HFFc6 (cell line): ENCODE measurements around the gene C10orf90. TPM values are rescaled to one million over a fixed set of nuclear protein-coding genes. Genes with fewer than 3 reads are reported as not detected.
A peak's percentile ranks its signal among the peaks of the same experiment; 100 is the strongest.

Experiments
- DNase-seq: peaks from one replicate; pipeline ENCODE4 v3.0.0-alpha.2; 2018
- H3K27ac Mint-ChIP-seq: 2 replicates; pipeline ENCODE4 v1.8.0; 2020; ENCODE audit warnings: mild to moderate bottlenecking, mixed read lengths
- H3K27me3 Mint-ChIP-seq: 2 replicates; pipeline ENCODE4 v1.8.0; 2021; ENCODE audit warnings: mild to moderate bottlenecking, moderate library complexity, mixed read lengths; ENCODE audit not compliant: insufficient read depth
- H3K36me3 Mint-ChIP-seq: 2 replicates; pipeline ENCODE4 v1.8.0; 2021; ENCODE audit warnings: low read depth, mixed read lengths
- H3K4me1 Mint-ChIP-seq: 2 replicates; pipeline ENCODE4 v1.8.0; 2020; ENCODE audit warnings: low read depth, mixed read lengths
- H3K4me3 Mint-ChIP-seq: 2 replicates; pipeline ENCODE4 v1.8.0; 2020; ENCODE audit warnings: mild to moderate bottlenecking, moderate library complexity, mixed read lengths
- H3K9me3 Mint-ChIP-seq: 2 replicates; pipeline ENCODE4 v1.8.0; 2020; ENCODE audit warnings: mild to moderate bottlenecking, mixed read lengths
- CTCF ChIP-seq: fragments of 200-600 bp; sonication (generic); IDR thresholded peaks from 2 replicates; pipeline ENCODE4 v1.5.0; 2021; ENCODE audit warnings: antibody characterized with exemption, mild to moderate bottlenecking
- total RNA-seq, 6 experiments: library from RNA; stranded (reverse); fragmentation: NEBNext Ultra II Directional; extraction: Animal tissue kit (Norgen Biotek cat#: 25700); gene quantifications; 2 replicates in 1 of 6; 3 replicates in 5 of 6; pipeline ENCODE4 v1.2.3, GENCODE V29; 2021

Gene C10orf90
- total RNA-seq, 6 experiments from 2014 or later, result not detected

- no peak for DNase-seq
- Mint-ChIP-seq H3K9me3 (no peaks in the 10 kb centered on the region; the same call in 1 of the 2 replicates), H3K27me3 (peaks cover 7% of the 10 kb centered on the region), H3K27ac (no peak overlapping the region), H3K4me1 (peaks cover 19% of the 10 kb centered on the region), H3K4me3 (no peak overlapping the region), H3K36me3 (peaks cover 16% of the 10 kb centered on the region; the same call in 1 of the 2 replicates)
- TF ChIP-seq CTCF, result no peak
Observed at GRCh38 chr10:126417220-126417825, 253.2 kb downstream of the C10orf90 start.

DNA sequence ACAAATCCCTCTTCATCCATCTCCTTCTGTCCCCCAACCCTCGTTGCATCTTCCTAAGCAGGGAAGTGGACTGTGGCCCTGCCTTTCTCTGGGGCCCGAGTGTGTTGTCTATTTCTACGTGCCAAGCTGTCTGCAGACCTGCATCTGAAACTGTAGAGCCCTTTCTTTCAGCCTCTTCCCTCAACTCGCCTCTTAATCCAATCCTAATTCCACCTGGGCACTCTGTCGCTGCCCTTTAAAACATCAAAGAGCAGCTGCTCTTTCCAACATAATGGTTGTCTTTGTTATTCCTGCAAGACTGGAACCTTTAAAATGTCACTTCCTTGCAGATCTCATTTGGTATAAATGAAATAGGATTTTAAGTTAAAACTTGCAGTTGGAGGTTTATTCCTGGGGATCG, 260.7 kb downstream of the C10orf90 start:
- Mint-ChIP-seq H3K4me3 (no peak overlapping the region), H3K9me3 (no peaks in the 10 kb centered on the region), H3K27me3 (peaks cover 12% of the 10 kb centered on the region), H3K27ac (no peak overlapping the region), H3K4me1 (peaks cover 5% of the 10 kb centered on the region; the same call in 1 of the 2 replicates), H3K36me3 (no peaks in the 10 kb centered on the region)
- TF ChIP-seq CTCF, result no peak
- no peak for DNase-seq

GRCh38 chr10:126408953-126409641, 261.4 kb downstream of the C10orf90 start:
- H3K9me3 Mint-ChIP-seq, result no peaks in the 10 kb centered on the region
- peaks cover 5% of the 10 kb centered on the region; the same call in 1 of the 2 replicates for H3K4me1 Mint-ChIP-seq
- no peak overlapping the region for H3K4me3 Mint-ChIP-seq
- H3K36me3 Mint-ChIP-seq, result no peaks in the 10 kb centered on the region
- H3K27ac Mint-ChIP-seq, result no peak overlapping the region
- H3K27me3 Mint-ChIP-seq, result peaks cover 9% of the 10 kb centered on the region
- DNase-seq, result no peak
- no peak for TF ChIP-seq CTCF

DNA sequence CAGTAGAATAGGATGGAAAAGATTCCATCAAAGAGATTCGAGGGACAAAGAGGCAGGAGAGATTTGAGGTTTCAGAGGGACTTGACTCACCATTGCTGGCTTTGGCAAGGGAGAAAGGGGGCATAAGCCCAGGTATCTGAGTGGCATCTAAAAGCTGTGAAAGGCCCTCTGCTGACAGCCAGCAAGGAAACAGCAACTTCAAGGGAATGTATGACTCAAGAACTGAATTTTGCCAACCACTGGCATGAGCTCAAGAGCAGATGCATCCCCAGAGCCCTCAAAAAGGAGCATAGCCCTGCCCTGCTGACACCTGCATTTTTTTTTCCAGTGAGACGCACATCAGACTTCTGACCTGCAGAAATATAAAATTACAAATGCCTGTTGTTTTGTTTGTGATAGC, 262.7 kb downstream of the C10orf90 start:
- DNase-seq, result peak; percentile 7
- no peak overlapping the region for H3K27ac Mint-ChIP-seq

GRCh38 chr10:126405239-126405775, 265.2 kb downstream of the C10orf90 start:
- Mint-ChIP-seq H3K27ac (no peak overlapping the region), H3K36me3 (no peaks in the 10 kb centered on the region), H3K4me3 (no peak overlapping the region), H3K9me3 (no peaks in the 10 kb centered on the region), H3K27me3 (peaks cover 4% of the 10 kb centered on the region), H3K4me1 (peaks cover 5% of the 10 kb centered on the region; the same call in 1 of the 2 replicates)
- no peak for DNase-seq
- TF ChIP-seq CTCF, result no peak

More for the DNA sequence above, 262.7 kb downstream of the C10orf90 start:
- Mint-ChIP-seq H3K27me3 (peaks cover 9% of the 10 kb centered on the region), H3K36me3 (no peaks in the 10 kb centered on the region), H3K4me3 (no peak overlapping the region), H3K4me1 (peaks cover 5% of the 10 kb centered on the region; the same call in 1 of the 2 replicates), H3K9me3 (no peaks in the 10 kb centered on the region)
- no peak for TF ChIP-seq CTCF
